GM19035 (cell line): ENCODE results near the gene ANXA11.
A peak's percentile ranks its signal among the peaks of the same experiment; 100 is the strongest.
"Not testable (repeated sequence)": the region's sequence is repeated elsewhere in the genome, so short reads cannot be mapped to it uniquely, and the experiment has no call there.

ENCODE experiments used
- ATAC-seq: cut with Tn5 transposase; IDR thresholded peaks from one replicate; pipeline ENCODE4 v1.9.1; 2021; ENCODE audit not compliant: unreplicated experiment

The ANXA11 gene

DNA sequence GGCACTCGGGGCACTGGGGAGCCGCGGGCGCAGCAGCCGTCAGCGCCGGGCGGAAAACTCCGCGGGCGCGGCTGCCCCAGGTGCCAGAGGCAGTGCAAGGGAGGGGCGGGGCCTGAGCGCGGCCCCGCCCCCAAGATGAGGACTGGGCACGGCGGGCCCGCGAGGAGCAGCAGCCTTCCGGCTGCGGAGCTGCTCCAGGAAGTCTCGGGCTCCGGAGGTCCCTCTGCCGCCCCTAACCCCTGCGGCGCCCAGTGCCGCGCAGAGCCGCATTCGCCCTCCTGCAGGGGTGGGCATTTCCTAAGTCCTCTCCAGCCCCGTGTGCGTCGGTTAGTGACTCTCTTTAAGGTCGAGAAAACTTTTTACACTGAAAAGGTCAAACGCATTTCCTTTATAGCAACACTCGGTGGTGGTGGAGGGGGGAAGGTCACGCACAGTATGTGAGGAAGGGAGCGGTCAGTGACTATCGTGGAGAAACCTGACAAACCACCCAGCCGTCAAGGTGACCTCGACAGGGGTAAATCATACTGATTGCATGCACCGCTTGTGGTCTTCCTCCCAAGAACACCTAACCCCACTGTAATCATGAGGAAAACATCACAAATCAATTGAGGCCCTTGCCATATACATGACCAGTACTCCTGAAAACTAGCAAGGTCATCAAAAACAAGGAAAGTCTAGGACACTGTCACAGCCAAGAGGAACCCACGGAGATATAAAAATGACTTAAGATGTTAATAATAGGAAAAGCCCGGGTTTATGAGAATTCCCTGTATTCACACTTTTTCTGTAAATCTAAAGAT, at the start of gene ANXA11:
TSS of gene ANXA11 (minus strand) at position 61 of the 800 bp plus-strand sequence. CDS start 32,676 bp downstream, outside the sequence.
- peak; percentile 79 for ATAC-seq

DNA sequence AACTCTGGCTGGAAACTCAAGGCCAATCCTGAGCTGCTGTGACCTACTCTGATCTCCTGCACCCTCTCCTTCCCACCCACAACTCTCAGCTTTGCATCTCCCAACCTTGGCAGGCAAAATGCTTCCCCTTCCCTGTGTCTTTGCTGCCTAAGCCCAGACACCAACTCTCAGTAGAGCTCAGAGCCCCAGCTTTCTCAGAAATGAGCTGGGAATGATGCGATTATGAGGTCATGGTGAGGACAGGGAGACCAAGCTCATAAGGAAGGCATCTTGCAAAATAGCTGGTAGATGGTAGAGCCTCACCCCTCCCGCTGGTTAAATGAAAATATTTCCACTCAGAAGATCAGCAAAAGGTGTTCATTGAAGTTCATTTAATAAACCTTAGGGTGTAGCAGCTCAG, 49.4 kb upstream of the ANXA11 start:
- not testable (repeated sequence) for ATAC-seq

DNA sequence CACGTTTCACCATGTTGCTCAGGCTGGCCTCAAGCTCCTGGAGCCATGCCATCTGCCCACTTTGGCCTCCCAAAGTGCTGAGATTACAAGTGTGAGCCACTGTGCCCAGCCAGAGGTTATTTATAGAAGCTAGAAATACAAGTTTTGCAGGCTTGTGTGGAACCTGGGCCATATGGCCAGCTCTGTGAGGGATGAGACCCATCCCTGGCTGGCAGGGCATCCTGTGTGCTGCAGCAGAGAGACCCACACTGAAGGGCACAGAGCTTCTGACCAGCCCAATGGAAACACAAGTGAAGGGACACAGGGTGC, 48.6 kb upstream of the ANXA11 start:
- ATAC-seq = peak; percentile 5

GRCh38 chr10:80253266-80253962, 48.1 kb upstream of the ANXA11 start:
- ATAC-seq = peak; percentile 83

DNA sequence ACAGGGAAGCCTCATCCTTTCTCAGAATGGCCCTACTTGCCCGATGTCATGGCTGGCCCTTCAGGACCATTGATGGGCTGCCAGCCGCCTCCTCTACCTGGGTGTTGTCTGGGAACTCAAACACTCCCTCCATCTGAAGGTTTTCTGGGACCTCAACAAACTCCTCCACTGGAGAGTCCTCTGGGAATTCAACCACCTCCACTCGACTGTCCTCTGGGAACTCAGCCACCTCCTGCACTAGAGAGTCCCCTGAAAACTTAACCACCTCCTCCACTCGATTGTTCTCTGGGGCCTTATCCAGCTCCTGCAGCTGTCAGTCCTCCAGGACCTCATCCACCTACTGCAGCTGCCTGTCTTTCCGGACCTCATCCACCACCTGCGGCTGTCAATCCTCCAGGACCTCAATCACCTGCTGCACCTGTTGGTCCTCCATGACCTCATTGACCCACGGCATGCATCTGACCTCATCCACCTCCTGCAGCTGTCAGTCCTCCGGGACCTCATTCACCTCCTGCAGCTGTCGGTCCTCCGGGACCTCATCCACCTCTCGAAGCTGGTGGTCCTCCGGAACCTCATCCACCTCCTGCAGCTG, 47.1 kb upstream of the ANXA11 start:
- ATAC-seq = no peak

GRCh38 chr10:80251703-80252280, 46.5 kb upstream of the ANXA11 start:
- not testable (repeated sequence) for ATAC-seq

DNA sequence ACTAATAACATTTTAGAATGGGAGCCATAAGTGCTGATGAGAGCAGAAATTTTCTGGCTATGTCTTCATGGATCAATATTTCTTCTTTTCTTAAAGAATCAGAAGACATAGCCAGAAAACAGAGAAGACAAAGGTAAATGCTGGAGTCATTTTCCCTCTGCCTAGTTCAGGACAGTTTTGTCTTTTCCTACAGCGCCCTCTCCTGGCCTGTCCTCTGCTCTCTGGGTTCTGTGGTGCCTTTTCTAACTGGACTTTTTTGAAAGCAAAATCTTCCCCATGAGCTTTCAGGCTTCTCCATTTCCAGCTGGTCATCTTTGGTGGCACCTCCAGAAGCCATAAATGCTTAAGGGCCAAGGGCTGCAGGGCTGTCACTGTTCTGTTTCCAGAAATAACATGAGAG, 45.1 kb upstream of the ANXA11 start:
- not testable (repeated sequence) for ATAC-seq

DNA sequence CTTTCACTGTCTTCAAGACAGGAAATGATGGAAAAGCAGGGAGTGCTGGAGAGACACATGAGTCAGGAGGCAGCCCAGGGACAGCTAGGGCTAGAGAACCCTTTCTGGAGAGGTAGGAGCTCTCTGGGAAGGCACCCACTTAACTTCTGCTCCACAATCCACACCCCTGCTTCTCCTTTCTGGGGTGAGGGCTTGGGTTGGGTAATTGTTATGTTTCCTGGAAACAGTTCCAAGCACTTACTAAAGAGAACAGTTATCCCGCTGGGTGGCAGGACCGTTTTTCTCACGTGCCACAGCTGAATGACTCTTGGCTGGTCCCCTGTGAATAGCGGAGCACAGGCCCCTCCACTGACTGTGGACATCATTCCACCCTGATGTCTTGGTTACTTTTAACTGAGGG, 44.6 kb upstream of the ANXA11 start:
- ATAC-seq = not testable (repeated sequence)

GRCh38 chr10:80247611-80248010, 42.3 kb upstream of the ANXA11 start:
- not testable (repeated sequence) for ATAC-seq

DNA sequence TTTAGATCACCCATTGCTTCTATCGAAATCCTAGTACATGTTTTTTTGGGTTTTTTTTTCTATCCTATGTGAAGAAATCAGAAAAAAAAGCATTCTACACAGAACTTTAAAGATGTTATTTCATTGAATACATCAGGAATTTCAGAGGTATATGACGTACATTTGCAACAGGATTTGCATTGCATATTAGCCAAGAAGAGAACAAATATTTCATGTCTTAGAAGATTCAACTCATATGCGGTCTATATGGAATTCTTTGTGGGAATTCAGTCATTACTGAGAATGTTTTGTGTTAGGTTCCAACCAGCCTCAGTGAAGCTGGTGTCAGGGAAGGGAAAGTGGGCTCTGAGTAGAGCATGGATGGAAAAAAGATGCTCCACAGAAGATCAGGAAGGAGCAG, 39.0 kb upstream of the ANXA11 start:
- ATAC-seq = not testable (repeated sequence)

DNA sequence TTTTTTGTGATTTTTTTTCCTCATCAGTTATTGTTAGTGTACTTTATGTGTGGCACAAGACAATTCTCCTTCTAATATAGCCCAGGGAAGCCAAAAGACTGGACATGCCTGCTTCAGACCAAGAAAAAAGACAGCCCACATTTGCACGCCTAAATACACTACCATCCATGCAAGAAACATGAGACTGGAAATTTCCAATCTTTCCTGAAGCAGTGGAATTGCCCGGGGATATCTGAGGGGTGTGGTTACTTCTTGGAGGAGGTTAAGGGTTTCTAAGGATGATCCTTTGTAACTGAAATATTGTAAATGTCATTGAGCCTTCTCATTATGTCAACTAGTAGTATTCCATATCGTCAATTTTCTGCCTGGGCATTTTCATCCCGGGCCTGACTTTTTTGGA, 37.0 kb upstream of the ANXA11 start:
- not testable (repeated sequence) for ATAC-seq

GRCh38 chr10:80236457-80236856, 31.1 kb upstream of the ANXA11 start:
- not testable (repeated sequence) for ATAC-seq

DNA sequence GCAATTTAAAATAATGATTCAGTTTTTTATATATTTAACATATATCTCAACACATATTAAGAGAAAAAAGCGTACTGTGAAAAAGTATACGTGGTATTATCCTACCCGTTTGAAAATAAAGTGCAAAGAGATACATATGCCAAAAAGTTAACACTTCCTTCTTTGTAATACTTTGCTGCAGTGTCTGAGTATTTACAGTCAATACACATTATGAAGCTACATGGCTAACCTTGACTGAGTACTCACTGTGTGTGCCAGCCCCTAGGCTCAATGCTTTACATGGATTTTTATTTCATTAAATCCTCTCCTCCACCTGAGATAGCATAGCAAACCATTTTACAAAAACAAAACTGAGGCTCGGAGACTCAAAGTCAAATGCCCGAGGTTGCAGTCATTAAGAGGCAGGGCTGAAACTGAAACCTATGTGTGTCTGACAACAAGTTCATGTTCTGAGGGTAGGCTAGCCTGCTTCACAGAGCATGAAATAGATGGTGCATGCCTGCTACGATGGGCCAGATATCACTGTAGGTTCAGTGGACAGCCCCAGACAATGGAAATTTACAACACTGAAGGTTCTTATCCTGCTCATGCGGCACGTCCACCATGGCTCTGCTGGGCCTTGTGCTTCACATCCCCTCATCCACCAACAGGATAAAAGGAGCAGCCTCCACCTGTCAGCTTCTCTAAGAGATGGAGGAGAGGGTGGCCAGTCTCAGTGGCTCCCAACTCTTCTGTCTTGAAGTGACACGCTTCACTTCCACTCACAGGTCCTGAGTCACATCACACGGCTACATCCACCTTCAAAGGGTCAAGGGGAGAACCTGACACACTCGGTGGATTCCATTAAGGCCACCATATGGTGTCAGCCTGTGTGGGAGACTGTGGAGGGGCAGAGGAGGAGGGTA, 29.2 kb upstream of the ANXA11 start:
- ATAC-seq = peak; percentile 100

- not testable (repeated sequence) for ATAC-seq
Observed at GRCh38 chr10:80233871-80234270, 28.5 kb upstream of the ANXA11 start.

- ATAC-seq = not testable (repeated sequence)
Observed at GRCh38 chr10:80226723-80227122, 21.4 kb upstream of the ANXA11 start.

GRCh38 chr10:80223031-80223419, 17.7 kb upstream of the ANXA11 start:
- ATAC-seq = not testable (repeated sequence)

GRCh38 chr10:80218878-80219277, 13.5 kb upstream of the ANXA11 start:
- peak; percentile 88 for ATAC-seq

GRCh38 chr10:80214368-80214982, 9.1 kb upstream of the ANXA11 start:
- not testable (repeated sequence) for ATAC-seq

GRCh38 chr10:80212535-80213115, 7.3 kb upstream of the ANXA11 start:
- not testable (repeated sequence) for ATAC-seq

DNA sequence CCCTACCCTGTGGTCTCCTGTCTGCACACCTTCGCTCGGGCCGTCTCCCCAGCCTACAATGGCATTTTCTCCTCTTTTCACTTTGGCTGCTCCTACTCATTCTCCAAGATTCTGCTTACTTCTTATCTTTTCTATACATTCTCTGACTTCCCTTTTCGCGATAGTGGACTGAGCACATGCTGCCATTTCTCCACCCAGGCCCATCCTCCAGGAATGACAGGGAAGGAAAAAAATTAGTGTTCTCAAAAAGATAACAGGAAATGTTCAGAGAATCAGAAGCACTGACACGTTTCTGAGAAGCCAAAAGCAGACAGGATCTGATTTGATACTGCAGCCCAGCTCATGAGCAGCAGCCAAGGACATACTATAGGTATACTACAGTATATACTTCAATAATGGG, 6.4 kb upstream of the ANXA11 start:
- ATAC-seq = no peak
